ENCODE results near the gene RPL28. TPM values are rescaled to one million over a fixed set of nuclear protein-coding genes. Genes with fewer than 3 reads are reported as not detected.

Gene RPL28
- total and polyA plus RNA-seq, 2 of the 13 experiments (the other 11 are each of a cell fraction or from before 2014, with no cell fraction given), result 105 to 420 TPM

GRCh38 chr19:55407800-55408532, 22.2 kb downstream of the RPL28 start (continued):
- TF ChIP-seq DZIP1 (CRISPR knock-in tag; IDR thresholded peaks at IDR 0.05), result peak; percentile 71
- TF ChIP-seq ZBTB7B (CRISPR knock-in tag; IDR thresholded peaks at IDR 0.05), result no peak
- TF ChIP-seq DDIT3 (CRISPR knock-in tag; IDR thresholded peaks at IDR 0.05), result no peak
- no peak for TF ChIP-seq ZNF383 (CRISPR knock-in tag; IDR thresholded peaks at IDR 0.05; ENCODE audit: borderline replicate concordance)
- no peak for TF ChIP-seq RARG (CRISPR knock-in tag; IDR thresholded peaks at IDR 0.05; ENCODE audit: low read depth)
- TF ChIP-seq ZNF790 (CRISPR knock-in tag; IDR thresholded peaks at IDR 0.05; ENCODE audit: borderline replicate concordance), result no peak
- no peak for TF ChIP-seq TAF15 (IDR thresholded peaks at IDR 0.05; ENCODE audit: low read depth, low read length, poor library complexity, severe bottlenecking)
- no peak for TF ChIP-seq CENPBD1 (CRISPR knock-in tag; IDR thresholded peaks at IDR 0.05; ENCODE audit: borderline replicate concordance, low read depth)
- no peak for TF ChIP-seq RFX3 (CRISPR knock-in tag; IDR thresholded peaks at IDR 0.05)
- TF ChIP-seq, protein P1, sequence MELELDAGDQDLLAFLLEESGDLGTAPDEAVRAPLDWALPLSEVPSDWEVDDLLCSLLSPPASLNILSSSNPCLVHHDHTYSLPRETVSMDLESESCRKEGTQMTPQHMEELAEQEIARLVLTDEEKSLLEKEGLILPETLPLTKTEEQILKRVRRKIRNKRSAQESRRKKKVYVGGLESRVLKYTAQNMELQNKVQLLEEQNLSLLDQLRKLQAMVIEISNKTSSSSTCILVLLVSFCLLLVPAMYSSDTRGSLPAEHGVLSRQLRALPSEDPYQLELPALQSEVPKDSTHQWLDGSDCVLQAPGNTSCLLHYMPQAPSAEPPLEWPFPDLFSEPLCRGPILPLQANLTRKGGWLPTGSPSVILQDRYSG (CRISPR knock-in tag; IDR thresholded peaks at IDR 0.05), result 0 out of 2 replicates have a peak, but pooled peaks have one; percentile 8
- TF ChIP-seq ZBTB7A (CRISPR knock-in tag; IDR thresholded peaks at IDR 0.05), result no peak
- TF ChIP-seq ELK4 (CRISPR knock-in tag; IDR thresholded peaks at IDR 0.05; ENCODE audit: borderline replicate concordance), result no peak
- no peak for TF ChIP-seq ZNF773 (CRISPR knock-in tag; IDR thresholded peaks at IDR 0.05; ENCODE audit: borderline replicate concordance)
- TF ChIP-seq SATB2 (CRISPR knock-in tag; IDR thresholded peaks at IDR 0.05), result 0 out of 2 replicates have a peak, but pooled peaks have one; percentile 55
- TF ChIP-seq PPARG (CRISPR knock-in tag; conservative IDR thresholded peaks at IDR 0.05), result no peak
- TF ChIP-seq ATM (IDR thresholded peaks at IDR 0.05; ENCODE audit: borderline replicate concordance), result no peak
- TF ChIP-seq ZNF264 (CRISPR knock-in tag; IDR thresholded peaks at IDR 0.05), result no peak; the same call in 1 of the 2 replicates
- no peak for TF ChIP-seq MLX (CRISPR knock-in tag; IDR thresholded peaks at IDR 0.05)
- TF ChIP-seq ZSCAN29 (CRISPR knock-in tag; conservative IDR thresholded peaks at IDR 0.05), result peak; percentile 35; the same call in 1 of the 2 replicates
- TF ChIP-seq TOE1 (CRISPR knock-in tag; IDR thresholded peaks at IDR 0.05), result no peak

All from HepG2 (cell line).